CD4-positive, alpha-beta T cell (primary cell): Measurements from ENCODE around the gene FOXRED1. TPM values are rescaled to one million over a fixed set of nuclear protein-coding genes. Genes with fewer than 3 reads are reported as not detected.

Experiments used
- ATAC-seq: fragments of 200-7000 bp; cut with Tn5 transposase; one replicate; pipeline ENCODE4 v1.10.0; 2022; ENCODE audit warnings: mild to moderate bottlenecking; ENCODE audit not compliant: poor library complexity
- CTCF ChIA-PET: fragments of 350-600 bp; sonication (Branson Sonifier 250); formaldehyde crosslinking; loops from one replicate; lab custom pipeline; 2021; ENCODE audit warnings: antibody characterized with exemption, inconsistent platforms; lab: Charles Lee
- POLR2A ChIA-PET: fragments of 350-600 bp; sonication (Branson Sonifier 250); formaldehyde crosslinking; loops from one replicate; lab custom pipeline; 2021; ENCODE audit warnings: antibody characterized with exemption, inconsistent platforms; lab: Charles Lee
- DNase-seq, 14 experiments: peaks; one replicate each; pipeline ENCODE4 v3.0.0-alpha.2; 2013 to 2020; ENCODE audit warnings: mixed read lengths in 2 of 14
- H3K27ac ChIP-seq, 2 donors: one replicate each; pipeline versions ENCODE4 v1.5.1 to v1.7.0; 2013; ENCODE audit warnings: low read length in 2 of 2, low read depth in 1 of 2, mild to moderate bottlenecking in 1 of 2
- H3K27me3 ChIP-seq, 2 experiments: 1 replicate in 1 of 2; 2 replicates in 1 of 2; pipeline versions ENCODE4 v1.6.1 to v1.7.0; 2013; ENCODE audit warnings: low read length in 2 of 2, control low read depth in 1 of 2, mild to moderate bottlenecking in 1 of 2, moderate library complexity in 1 of 2; ENCODE audit not compliant: insufficient read depth in 2 of 2, control insufficient read depth in 1 of 2
- H3K36me3 ChIP-seq: one replicate; pipeline ENCODE4 v1.6.1; 2013; ENCODE audit warnings: low read length, control low read depth; ENCODE audit not compliant: insufficient read depth
- H3K4me1 ChIP-seq: one replicate; pipeline ENCODE4 v1.6.1; 2013; ENCODE audit warnings: low read length, control low read depth; ENCODE audit not compliant: insufficient read depth
- H3K4me3 ChIP-seq: one replicate; pipeline ENCODE4 v1.5.1; 2013; ENCODE audit warnings: mild to moderate bottlenecking, low read length, moderate library complexity
- H3K9me3 ChIP-seq, 2 experiments: 1 replicate in 1 of 2; 2 replicates in 1 of 2; pipeline versions ENCODE4 v1.6.1 to v1.7.0; 2013; ENCODE audit warnings: low read length in 2 of 2, mild to moderate bottlenecking in 2 of 2, control low read depth in 1 of 2, moderate library complexity in 1 of 2; ENCODE audit not compliant: control insufficient read depth in 1 of 2, insufficient read depth in 1 of 2
- H3K27ac Mint-ChIP-seq: one replicate; pipeline ENCODE4 v1.8.0; 2020; ENCODE audit warnings: mixed read lengths
- H3K27me3 Mint-ChIP-seq: one replicate; pipeline ENCODE4 v1.8.0; 2021; ENCODE audit warnings: mixed read lengths
- H3K36me3 Mint-ChIP-seq: one replicate; pipeline ENCODE4 v1.8.0; 2021; ENCODE audit warnings: low read depth, mixed read lengths
- H3K4me1 Mint-ChIP-seq: one replicate; pipeline ENCODE4 v1.8.0; 2021; ENCODE audit warnings: low read depth, mixed read lengths
- H3K4me3 Mint-ChIP-seq: one replicate; pipeline ENCODE4 v1.8.0; 2020; ENCODE audit warnings: mild to moderate bottlenecking, mixed read lengths
- H3K9me3 Mint-ChIP-seq: one replicate; pipeline ENCODE4 v1.8.0; 2020; ENCODE audit warnings: mixed read lengths
- intact Hi-C, 2 experiments: fragments of 100-400 bp; cut with DNase I in 1 of 2; cut with micrococcal nuclease in 1 of 2; formaldehyde crosslinking; loops; one replicate each; pipeline versions ENCODE4 v1.15.1 to v1.9.0; 2023 to 2025; cut with DNase I, micrococcal nuclease
- polyA plus RNA-seq, 2 donors: library from polyadenylated mRNA; unstranded; fragments of 120-200 nt; gene quantifications; one replicate each; pipeline ENCODE4 v1.2.1, GENCODE V29; 2013
- total RNA-seq, 174 experiments: library from RNA in 2 of 174; stranded (reverse) in 2 of 174; gene quantifications; one replicate each; pipeline ENCODE4 v1.2.3 and lab custom pipeline; 2021 to 2026
- TF ChIP-seq, protein P1 (sequence below): fragments of 200-600 bp; IDR thresholded peaks from one replicate; pipeline ENCODE4 v1.8.0; 2022; ENCODE audit warnings: antibody characterized with exemption, mild to moderate bottlenecking

FOXRED1 gene
- total RNA-seq: 10 to 100 TPM; 25.3 to 29.0 TPM
- polyA plus RNA-seq (2013, experiment 1 of 2): 16.4 TPM
- 21.0 TPM for polyA plus RNA-seq (2013, experiment 2 of 2)
- total RNA-seq (lab: John Stamatoyannopoulos, UW): 5.7 to 56.2 (median 21.2) reads per million in 172 experiments

DNA sequence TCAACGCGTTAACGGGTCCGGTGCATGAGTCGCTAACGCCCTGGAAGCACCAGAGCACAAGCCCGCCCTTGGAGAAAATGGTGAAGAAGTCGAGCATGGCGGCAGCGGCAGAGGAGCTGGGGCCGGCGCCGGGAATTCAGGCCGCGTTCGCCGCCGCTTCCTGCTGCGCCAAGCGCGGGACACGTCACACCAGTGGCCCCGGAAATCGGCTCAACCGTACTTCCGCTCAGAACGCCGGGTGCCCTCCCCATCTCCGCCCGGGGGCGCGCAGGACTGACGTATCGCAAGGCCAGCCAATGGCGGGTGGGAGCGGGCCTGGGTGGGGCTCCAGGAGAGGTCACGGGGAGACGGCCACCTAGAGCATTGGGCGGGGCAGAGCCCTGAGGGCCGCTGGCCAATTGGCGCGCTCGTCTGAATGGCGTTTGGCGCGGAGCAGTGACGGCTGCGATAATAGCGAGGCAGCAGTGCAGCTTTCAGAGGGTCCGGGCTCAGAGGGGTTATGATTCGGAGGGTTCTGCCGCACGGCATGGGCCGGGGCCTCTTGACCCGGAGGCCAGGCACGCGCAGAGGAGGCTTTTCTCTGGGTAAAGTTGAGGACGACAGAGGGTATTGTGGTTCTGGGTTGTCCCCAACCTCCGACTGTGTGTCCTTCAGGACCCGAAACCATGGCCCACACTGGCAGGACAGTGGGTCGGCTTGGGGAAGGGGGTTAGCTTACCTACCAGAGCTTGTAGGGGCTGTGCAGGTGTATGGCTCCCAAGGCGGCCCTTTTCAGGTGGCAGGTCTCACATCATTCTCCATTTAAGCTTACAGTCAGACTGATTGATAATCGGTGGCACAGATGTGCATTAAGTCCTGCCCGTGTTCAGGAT is at the start of gene FOXRED1, which contains the start of gene SRPRA:
Gene FOXRED1 (plus strand): TSS at position 447 of the 872 bp plus-strand sequence. CDS start 53 bp downstream, at position 500.
Gene SRPRA (minus strand): TSS at position 188 of the 872 bp plus-strand sequence. CDS start 91 bp downstream, at position 97.
- Histone ChIP-seq H3K27ac (peak within 1 kb of the TSS; percentile 71 to 95), H3K4me1 (peaks cover 30% of the 10 kb centered on the region), H3K36me3 (peaks cover 45% of the 10 kb centered on the region), H3K27me3 (no peaks in the 10 kb centered on the region), H3K4me3 (peak within 1 kb of the TSS; percentile 96), H3K9me3 (no peaks in the 10 kb centered on the region)
- no peaks in the 10 kb centered on the region for H3K27me3 Mint-ChIP-seq
- TF ChIP-seq, protein P1, sequence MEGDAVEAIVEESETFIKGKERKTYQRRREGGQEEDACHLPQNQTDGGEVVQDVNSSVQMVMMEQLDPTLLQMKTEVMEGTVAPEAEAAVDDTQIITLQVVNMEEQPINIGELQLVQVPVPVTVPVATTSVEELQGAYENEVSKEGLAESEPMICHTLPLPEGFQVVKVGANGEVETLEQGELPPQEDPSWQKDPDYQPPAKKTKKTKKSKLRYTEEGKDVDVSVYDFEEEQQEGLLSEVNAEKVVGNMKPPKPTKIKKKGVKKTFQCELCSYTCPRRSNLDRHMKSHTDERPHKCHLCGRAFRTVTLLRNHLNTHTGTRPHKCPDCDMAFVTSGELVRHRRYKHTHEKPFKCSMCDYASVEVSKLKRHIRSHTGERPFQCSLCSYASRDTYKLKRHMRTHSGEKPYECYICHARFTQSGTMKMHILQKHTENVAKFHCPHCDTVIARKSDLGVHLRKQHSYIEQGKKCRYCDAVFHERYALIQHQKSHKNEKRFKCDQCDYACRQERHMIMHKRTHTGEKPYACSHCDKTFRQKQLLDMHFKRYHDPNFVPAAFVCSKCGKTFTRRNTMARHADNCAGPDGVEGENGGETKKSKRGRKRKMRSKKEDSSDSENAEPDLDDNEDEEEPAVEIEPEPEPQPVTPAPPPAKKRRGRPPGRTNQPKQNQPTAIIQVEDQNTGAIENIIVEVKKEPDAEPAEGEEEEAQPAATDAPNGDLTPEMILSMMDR: no peak
- intact Hi-C loops: loop anchor here (1.0 to 5.0 kb wide), 8 partner anchors 13 to 697 kb away; partner anchors contain the start of genes DCPS (in 2 of the 2), DDX25 (in 1 of the 2), FAM118B (in 1 of the 2) and HYLS1 (in 1 of the 2)
- ChIA-PET CTCF (interaction anchor here (0.6 to 1.2 kb wide), 4 partner anchors 14 to 212 kb away, joined by 3 to 4 read pairs (median 4); partner anchors contain the start of gene DCPS), POLR2A (interaction anchor here (1.0 to 3.2 kb wide), 15 partner anchors 9 to 699 kb away, joined by 3 to 77 read pairs (median 6); partner anchors contain the start of genes DCPS, EI24, FAM118B and HYLS1)
- DNase-seq (peak; percentile 99 to 100 (median 100)), ATAC-seq (peak; percentile 98)
- peak within 1 kb of the TSS; percentile 100 for H3K4me3 Mint-ChIP-seq
- H3K36me3 Mint-ChIP-seq: peaks cover 78% of the 10 kb centered on the region
- no peaks in the 10 kb centered on the region for H3K9me3 Mint-ChIP-seq
- peaks cover 38% of the 10 kb centered on the region for H3K4me1 Mint-ChIP-seq
- peak within 1 kb of the TSS; percentile 96 for H3K27ac Mint-ChIP-seq

DNA sequence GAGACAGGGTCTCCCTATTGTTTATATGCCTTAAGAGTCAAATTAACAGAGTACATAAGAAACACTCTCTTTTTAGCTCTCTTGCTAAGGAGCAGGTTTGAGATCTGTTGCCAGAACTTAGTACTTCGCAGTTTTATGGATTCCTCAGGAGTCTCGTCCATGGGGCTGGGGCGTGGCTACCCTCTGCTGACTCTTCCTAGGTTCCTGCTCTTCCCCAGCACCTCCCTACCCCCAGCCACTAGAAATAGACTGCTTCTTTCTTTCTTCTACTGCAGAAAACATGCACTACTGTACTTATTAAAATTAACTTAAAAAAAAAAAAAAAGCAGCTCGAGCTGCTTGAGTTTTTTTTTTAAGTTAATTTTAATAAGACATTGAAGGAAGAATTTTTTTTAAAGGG is 49.4 kb upstream of the FOXRED1 start:
- Histone ChIP-seq H3K4me1 (no peaks in the 10 kb centered on the region), H3K27ac (no peak overlapping the region), H3K4me3 (no peak overlapping the region), H3K27me3 (no peaks in the 10 kb centered on the region), H3K9me3 (no peaks in the 10 kb centered on the region), H3K36me3 (no peaks in the 10 kb centered on the region)
- peaks cover 32% of the 10 kb centered on the region for H3K4me1 Mint-ChIP-seq
- no peaks in the 10 kb centered on the region for H3K36me3 Mint-ChIP-seq
- CTCF ChIA-PET: no interaction called here
- ATAC-seq (no peak), DNase-seq (no peak)
- no peaks in the 10 kb centered on the region for H3K27me3 Mint-ChIP-seq
- TF ChIP-seq, protein P1: no peak
- H3K4me3 Mint-ChIP-seq: no peak overlapping the region
- intact Hi-C loops: loop anchor here (10.0 kb wide), 3 partner anchors 155 to 1265 kb away; partner anchors contain the start of genes CCDC15 (in 1 of the 2), CDON (in 1 of the 2) and STT3A (in 1 of the 2)
- H3K27ac Mint-ChIP-seq: no peak overlapping the region
- H3K9me3 Mint-ChIP-seq: no peaks in the 10 kb centered on the region
- POLR2A ChIA-PET: no interaction called here

DNA sequence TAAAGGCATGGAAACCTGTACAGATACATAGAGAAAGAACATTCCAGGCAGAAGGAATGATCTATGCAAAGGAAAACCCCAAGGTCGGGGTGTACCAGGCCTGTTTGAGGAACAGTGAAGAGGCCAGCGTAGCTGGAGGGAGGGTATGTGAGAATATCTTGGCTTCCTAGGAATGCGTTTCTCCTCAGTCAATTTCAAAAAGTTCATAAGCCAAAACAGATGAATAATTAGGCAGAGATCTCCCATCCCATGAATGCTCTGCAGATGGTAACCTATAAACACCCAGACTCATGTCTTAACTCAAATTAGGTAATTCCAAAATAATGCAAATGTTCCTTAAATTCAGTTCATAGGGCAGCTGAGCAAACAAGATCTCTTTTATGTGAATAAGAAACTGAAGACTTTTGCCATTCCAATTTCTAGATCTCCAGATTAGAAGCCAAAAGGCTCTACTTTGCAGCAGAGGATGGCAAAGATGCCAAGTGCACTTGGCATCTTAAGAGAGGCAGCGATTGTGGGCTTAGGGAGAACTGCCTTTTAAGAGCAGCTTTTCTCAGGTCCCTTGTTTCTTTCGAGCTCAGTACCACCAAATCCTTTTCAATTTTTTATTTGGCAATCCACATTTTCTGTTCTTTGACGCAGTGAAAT is 44.2 kb upstream of the FOXRED1 start:
- intact Hi-C loops: no loop called here
- POLR2A ChIA-PET: no interaction called here
- CTCF ChIA-PET: no interaction called here

More for the DNA sequence above, 44.2 kb upstream of the FOXRED1 start:
- Histone ChIP-seq H3K36me3 (no peaks in the 10 kb centered on the region), H3K4me1 (no peaks in the 10 kb centered on the region), H3K27ac (no peak overlapping the region), H3K27me3 (no peaks in the 10 kb centered on the region), H3K9me3 (no peaks in the 10 kb centered on the region), H3K4me3 (no peak overlapping the region)
- H3K27me3 Mint-ChIP-seq: no peaks in the 10 kb centered on the region
- no peak overlapping the region for H3K4me3 Mint-ChIP-seq
- H3K27ac Mint-ChIP-seq: no peak overlapping the region
- DNase-seq (no peak), ATAC-seq (no peak)
- peaks cover 5% of the 10 kb centered on the region for H3K4me1 Mint-ChIP-seq
- peaks cover 4% of the 10 kb centered on the region for H3K36me3 Mint-ChIP-seq
- H3K9me3 Mint-ChIP-seq: no peaks in the 10 kb centered on the region
- TF ChIP-seq, protein P1: no peak
